Esophagus squamous epithelium (tissue), 5 donors: ENCODE data around the gene RFX2. TPM values are rescaled to one million over a fixed set of nuclear protein-coding genes. Genes with fewer than 3 reads are reported as not detected.
"Not testable (repeated sequence)": the region's sequence is repeated elsewhere in the genome, so short reads cannot be mapped to it uniquely, and the experiment has no call there.

ENCODE experiments used
- DNase-seq: peaks from one replicate; lab custom pipeline; 2025; lab: John Stamatoyannopoulos, UW
- H3K27ac ChIP-seq, 4 donors: fragments of 200-600 bp; sonication (generic); one replicate each; pipeline ENCODE4 v1.5.1; 2016 to 2019; ENCODE audit warnings: mild to moderate bottlenecking in 1 of 4
- H3K27me3 ChIP-seq, 4 donors: fragments of 200-600 bp; sonication (generic); 1 replicate in 3 of 4; 2 replicates in 1 of 4; pipeline versions ENCODE4 v1.5.1 to v1.6.0; 2017 to 2021; ENCODE audit warnings: antibody characterized with exemption in 1 of 4
- H3K36me3 ChIP-seq, 3 donors: fragments of 200-600 bp; sonication (generic); one replicate each; pipeline ENCODE4 v1.5.1; 2016 to 2019
- H3K4me1 ChIP-seq, 3 donors: fragments of 200-600 bp; sonication (generic); one replicate each; pipeline ENCODE4 v1.5.1; 2017 to 2019
- H3K4me3 ChIP-seq, 4 donors: fragments of 200-600 bp; sonication (generic); 1 replicate in 3 of 4; 2 replicates in 1 of 4; pipeline ENCODE4 v1.5.1; 2016 to 2019; ENCODE audit warnings: mild to moderate bottlenecking in 2 of 4, moderate library complexity in 1 of 4
- H3K9me3 ChIP-seq, 3 donors: fragments of 200-600 bp; sonication (generic); one replicate each; pipeline ENCODE4 v1.5.1; 2016 to 2019
- CTCF ChIP-seq, 6 experiments: fragments of 450-650 bp in 4 of 6; fragments of 200-600 bp in 2 of 6; sonication (generic) in 2 of 6; IDR thresholded peaks; one replicate each; pipeline ENCODE4 v1.5.1; 2016 to 2019; ENCODE audit warnings: antibody characterized with exemption in 6 of 6, mild to moderate bottlenecking in 4 of 6, moderate library complexity in 4 of 6
- POLR2A ChIP-seq, 4 donors: fragments of 450-650 bp; IDR thresholded peaks; one replicate each; pipeline ENCODE4 v1.6.1; 2017; ENCODE audit warnings: antibody characterized with exemption in 4 of 4, mild to moderate bottlenecking in 4 of 4, moderate library complexity in 3 of 4
- WGBS, 2 donors: methylation state at CpG; one replicate each; pipeline ENCODE4 v1.1.5; 2018; 5-methylcytosine and 5-hydroxymethylcytosine counted together
- intact Hi-C: fragments of 100-400 bp; cut with DNase I; formaldehyde crosslinking; loops from one replicate; pipeline ENCODE4 v1.15.0; 2022
- total RNA-seq, 4 donors: library from RNA; depleted of rRNA; stranded (reverse); fragments of >200 nt; gene quantifications; one replicate each; pipeline ENCODE4 v1.1.0, GENCODE V29; 2016
- donor health status: DM: yes; HTN: yes; CAD: no.

RFX2 gene
- total RNA-seq, 4 donors from 2014 or later, result 5.2 to 21.4 (median 7.7) TPM

GRCh38 chr19:5961969-5962945 is 148.0 kb downstream of the RFX2 start:
- Histone ChIP-seq H3K9me3 (no peaks in the 10 kb centered on the region), H3K4me3 (peak overlapping the region in 1 of 4 donors; percentile 15), H3K4me1 (peaks cover 28 to 95% (median 58%) of the 10 kb centered on the region in 3 donors), H3K27ac (peak overlapping the region; percentile 34 to 85 (median 72)), H3K36me3 (peaks cover 0 to 20% (median 9%) of the 10 kb centered on the region in 3 donors), H3K27me3 (no peaks in the 10 kb centered on the region)
- no peak for TF ChIP-seq CTCF (IDR thresholded peaks at IDR 0.05)
- peak in 1 of 4 donors; percentile 16 for TF ChIP-seq POLR2A (IDR thresholded peaks at IDR 0.05)
- intact Hi-C loops, result no loop called here
- 50 to 59% methylated on average over 9 to 17 of the region's 29 CpGs for WGBS, 2 donors
- no peak for DNase-seq

GRCh38 chr19:5961641-5961968 is 148.7 kb downstream of the RFX2 start:
- H3K27me3 ChIP-seq, intact Hi-C loops, DNase-seq, H3K9me3 ChIP-seq: not testable (repeated sequence)
- 50 to 72% methylated on average over 5 to 6 of the region's 6 CpGs for WGBS, 2 donors
- H3K36me3 ChIP-seq, result peaks cover 0 to 20% (median 9%) of the 10 kb centered on the region in 3 donors
- H3K4me3 ChIP-seq, result peak overlapping the region in 1 of 4 donors; percentile 15
- H3K4me1 ChIP-seq, result peaks cover 28 to 90% (median 54%) of the 10 kb centered on the region in 3 donors
- peak overlapping the region; percentile 34 to 85 (median 72) for H3K27ac ChIP-seq

- TF ChIP-seq POLR2A (IDR thresholded peaks at IDR 0.05) (no peak), CTCF (IDR thresholded peaks at IDR 0.05) (no peak)
- 78 to 88% methylated on average over 7 to 14 of the region's 18 CpGs for WGBS, 2 donors
- intact Hi-C loops, result no loop called here
- H3K27me3 ChIP-seq, result no peaks in the 10 kb centered on the region
- peaks cover 28 to 90% (median 51%) of the 10 kb centered on the region in 3 donors for H3K4me1 ChIP-seq
- no peak for DNase-seq
- H3K36me3 ChIP-seq, result peaks cover 0 to 13% (median 9%) of the 10 kb centered on the region in 3 donors
- H3K4me3 ChIP-seq, result no peak overlapping the region
- H3K27ac ChIP-seq, result peak overlapping the region in 3 of 4 donors; percentile 66 to 85 (median 79)
- no peaks in the 10 kb centered on the region for H3K9me3 ChIP-seq
Measured at GRCh38 chr19:5960005-5961001, 150.0 kb downstream of the RFX2 start.

- Histone ChIP-seq H3K4me3 (no peak overlapping the region), H3K9me3 (no peaks in the 10 kb centered on the region), H3K4me1 (peaks cover 36 to 90% (median 54%) of the 10 kb centered on the region in 3 donors), H3K36me3 (peaks cover 0 to 9% (median 6%) of the 10 kb centered on the region in 3 donors), H3K27ac (peak overlapping the region in 3 of 4 donors; percentile 66 to 85 (median 79)), H3K27me3 (no peaks in the 10 kb centered on the region)
- 78 to 86% methylated on average over 4 to 6 of the region's 14 CpGs for WGBS, 2 donors
- intact Hi-C loops, result no loop called here
- no peak for TF ChIP-seq POLR2A (IDR thresholded peaks at IDR 0.05)
- no peak for TF ChIP-seq CTCF (IDR thresholded peaks at IDR 0.05)
- no peak for DNase-seq
Measured at GRCh38 chr19:5959260-5960004, 150.9 kb downstream of the RFX2 start.

- peaks cover 43 to 90% (median 55%) of the 10 kb centered on the region in 3 donors for H3K4me1 ChIP-seq
- WGBS, 2 donors, result 83% methylated on average over 2 of the region's 10 CpGs; no CpG with 5 or more reads in 1 of the 2 donors
Measured at GRCh38 chr19:5958851-5959122, 151.5 kb downstream of the RFX2 start.

More at GRCh38 chr19:5958851-5959122, 151.5 kb downstream of the RFX2 start:
- Histone ChIP-seq H3K27me3 (no peaks in the 10 kb centered on the region), H3K4me3 (no peak overlapping the region), H3K27ac (peak overlapping the region in 2 of 4 donors; percentile 10 to 27), H3K36me3 (peaks cover 0 to 9% (median 6%) of the 10 kb centered on the region in 3 donors), H3K9me3 (no peaks in the 10 kb centered on the region)
- TF ChIP-seq CTCF (IDR thresholded peaks at IDR 0.05) (no peak), POLR2A (IDR thresholded peaks at IDR 0.05) (no peak)
- no peak for DNase-seq
- intact Hi-C loops, result no loop called here
